HG02678 (cell line): Measurements from ENCODE around the gene UTP11.
A peak's percentile ranks its signal among the peaks of the same experiment; 100 is the strongest.

Experiments
- ATAC-seq: cut with Tn5 transposase; IDR thresholded peaks from one replicate; pipeline ENCODE4 v1.9.1; 2021; ENCODE audit warnings: mild to moderate bottlenecking, moderate library complexity; ENCODE audit not compliant: unreplicated experiment

Gene UTP11

GRCh38 chr1:38068220-38068979 is 55.9 kb downstream of the UTP11 start:
- ATAC-seq: no peak

GRCh38 chr1:38068980-38069340 is 56.4 kb downstream of the UTP11 start:
- no peak for ATAC-seq

GRCh38 chr1:38071312-38072256 is 59.0 kb downstream of the UTP11 start:
- peak; percentile 56 for ATAC-seq

- ATAC-seq: no peak
These were observed 60.3 kb downstream of the UTP11 start for GRCh38 chr1:38072858-38073257.

GRCh38 chr1:38073534-38074301 is 61.2 kb downstream of the UTP11 start:
- ATAC-seq: no peak

- no peak for ATAC-seq
These were observed 61.8 kb downstream of the UTP11 start for GRCh38 chr1:38074302-38074677.
